GM18508 (cell line): ENCODE data around the gene SLC4A11.

Experiments
- ATAC-seq: cut with Tn5 transposase; IDR thresholded peaks from one replicate; pipeline ENCODE4 v1.9.1; 2021; ENCODE audit warnings: moderate number of reproducible peaks; ENCODE audit not compliant: insufficient read depth, unreplicated experiment

Gene SLC4A11

DNA sequence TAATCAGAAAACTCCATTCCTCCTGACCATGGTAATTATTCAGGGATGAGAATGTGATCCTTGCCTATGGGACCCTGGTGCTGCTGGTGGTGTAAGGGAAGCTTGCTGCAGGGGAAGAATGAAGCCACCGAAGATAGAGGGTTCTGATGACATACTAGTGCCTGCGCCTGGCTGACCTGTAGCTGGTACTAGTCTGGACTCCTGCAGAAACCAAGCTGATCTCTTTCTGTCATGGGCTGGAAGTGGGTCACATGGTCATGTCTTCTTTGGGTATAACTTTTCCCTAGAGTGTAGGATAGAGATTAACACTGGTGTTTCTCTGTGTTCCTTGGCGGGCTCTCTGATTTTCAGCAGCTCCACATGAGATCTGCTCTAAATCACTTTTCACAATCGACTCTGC is 8.6 kb upstream of the SLC4A11 start:
- no peak for ATAC-seq

DNA sequence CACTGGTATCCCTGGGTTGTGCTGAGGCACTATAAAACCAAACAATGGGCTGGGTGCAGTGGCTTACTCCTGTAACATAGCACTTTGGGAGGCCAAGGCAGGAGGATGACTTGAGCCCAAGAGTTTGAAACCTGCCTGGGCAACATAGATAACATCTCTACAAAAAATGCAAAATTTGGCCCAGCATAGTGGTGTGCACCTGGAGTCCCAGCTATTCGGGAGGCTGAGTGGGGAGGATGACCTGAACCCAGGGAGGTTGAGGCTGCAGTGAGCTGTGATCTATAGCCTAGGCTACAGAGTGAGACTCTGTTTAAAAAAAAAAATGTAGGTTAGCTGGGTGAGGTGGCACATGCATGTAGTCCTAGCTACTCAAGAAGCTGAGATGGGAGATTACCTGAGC is 7.7 kb upstream of the SLC4A11 start:
- no peak for ATAC-seq

DNA sequence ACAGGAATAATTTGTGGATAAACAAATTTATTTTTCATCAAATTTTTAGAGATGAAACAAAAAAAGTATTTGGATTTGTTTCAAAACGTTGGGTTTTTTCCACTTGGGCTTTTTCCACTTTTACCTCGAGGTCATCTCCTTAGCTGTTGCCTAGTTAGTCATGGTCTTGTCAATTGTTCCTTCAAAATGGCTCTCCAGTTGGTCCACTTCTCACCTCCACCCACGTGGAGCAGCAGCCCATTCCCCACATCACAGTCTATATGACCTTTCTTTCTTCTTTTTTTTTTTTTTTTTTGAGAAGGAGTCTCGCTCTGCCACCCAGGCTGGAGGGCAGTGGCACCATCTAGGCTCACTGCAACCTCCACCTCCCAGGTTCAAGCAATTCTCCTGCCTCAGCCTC is 6.7 kb upstream of the SLC4A11 start:
- ATAC-seq = no peak

DNA sequence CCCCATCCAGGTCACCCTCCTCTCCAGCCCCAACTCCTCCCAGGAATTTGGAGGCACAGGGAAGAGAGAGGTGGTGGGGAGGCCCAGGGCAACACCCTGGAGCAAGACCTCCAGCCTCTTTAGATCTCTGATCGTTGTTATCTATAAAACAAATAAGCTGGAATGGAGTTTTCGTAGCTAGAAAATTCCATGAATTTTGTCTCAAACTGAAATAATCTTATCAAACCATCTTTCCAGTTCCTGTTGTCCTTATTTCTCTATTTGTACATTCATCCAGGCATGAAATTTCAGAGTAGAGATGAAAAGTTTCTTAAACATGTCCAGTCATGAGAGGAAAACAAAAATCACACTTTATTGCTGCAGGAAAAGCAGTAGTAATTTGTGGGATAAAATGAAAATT is 6.2 kb upstream of the SLC4A11 start:
- no peak for ATAC-seq

DNA sequence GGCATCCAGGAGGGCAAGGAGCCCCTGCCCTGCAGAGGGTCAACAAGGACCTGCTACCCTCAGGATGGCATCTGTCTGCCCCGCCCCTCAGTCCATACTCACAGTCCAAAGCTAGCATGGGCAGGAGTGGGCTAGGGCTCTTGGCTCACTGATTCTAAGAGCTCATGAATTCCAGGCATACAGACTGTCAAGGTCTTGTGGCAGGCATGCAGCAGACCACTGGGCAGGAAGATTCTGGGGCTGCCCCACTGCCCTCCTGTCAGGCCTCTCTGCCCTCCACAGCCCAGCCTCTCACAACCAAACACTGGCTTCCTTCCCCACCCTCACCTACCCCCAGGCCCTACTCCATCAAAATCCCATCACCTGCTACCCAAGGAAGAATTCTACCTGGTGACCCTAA is 5.6 kb upstream of the SLC4A11 start:
- no peak for ATAC-seq

DNA sequence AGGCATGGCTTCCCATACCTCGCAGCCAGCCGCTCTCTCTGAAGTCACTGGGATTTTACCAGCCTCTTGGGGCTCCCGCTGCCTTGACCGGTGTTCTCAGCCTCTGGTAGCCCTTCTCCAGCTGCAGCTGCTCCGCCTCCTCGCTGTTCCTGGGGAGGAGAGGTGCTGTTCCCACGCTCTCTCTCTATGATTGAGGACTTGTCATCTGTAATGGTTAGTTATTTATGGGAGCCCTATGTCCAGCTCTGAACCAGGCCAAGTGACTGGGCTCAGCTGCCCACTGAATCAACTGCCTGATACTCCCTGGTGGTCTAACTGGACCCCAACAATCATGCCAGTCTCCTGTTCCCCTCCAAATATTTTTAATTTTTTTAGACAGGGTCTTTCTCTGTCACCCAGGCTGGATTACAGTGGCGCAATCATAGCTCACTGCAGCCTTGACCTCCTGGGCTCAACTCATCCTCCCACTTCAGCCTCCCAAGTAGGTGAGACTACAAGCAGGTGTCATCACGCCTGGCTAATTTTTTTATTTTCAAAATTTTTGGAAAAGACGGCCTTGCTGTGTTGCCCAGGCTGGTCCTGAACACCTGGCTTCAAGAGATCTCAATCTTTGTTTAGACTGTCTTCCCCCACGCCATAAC is 4.8 kb upstream of the SLC4A11 start:
- ATAC-seq = no peak

DNA sequence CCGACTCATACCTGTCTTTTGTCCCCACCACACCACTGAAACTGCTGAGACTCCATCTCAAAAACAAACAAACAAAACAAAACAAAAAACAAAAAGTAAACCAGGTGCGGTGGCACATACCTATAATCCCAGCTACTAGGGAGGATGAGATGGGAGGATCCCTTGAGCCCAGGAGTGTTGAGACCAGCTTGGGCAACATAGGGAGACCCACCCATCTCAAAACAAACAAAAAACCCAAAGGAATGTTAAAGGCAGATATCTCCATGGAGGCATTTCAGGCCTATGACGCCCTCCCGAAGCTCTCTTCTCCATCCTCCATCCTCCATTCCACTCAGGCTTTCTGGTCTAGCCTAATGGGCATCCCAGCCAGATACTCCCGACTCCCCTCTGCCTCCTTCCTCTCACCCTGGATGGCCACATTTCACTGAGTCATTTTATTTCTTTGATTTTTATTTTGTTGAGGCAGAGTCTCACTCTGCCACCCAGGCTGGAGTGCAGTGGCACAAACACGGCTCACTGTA is 3.2 kb upstream of the SLC4A11 start:
- ATAC-seq = no peak

DNA sequence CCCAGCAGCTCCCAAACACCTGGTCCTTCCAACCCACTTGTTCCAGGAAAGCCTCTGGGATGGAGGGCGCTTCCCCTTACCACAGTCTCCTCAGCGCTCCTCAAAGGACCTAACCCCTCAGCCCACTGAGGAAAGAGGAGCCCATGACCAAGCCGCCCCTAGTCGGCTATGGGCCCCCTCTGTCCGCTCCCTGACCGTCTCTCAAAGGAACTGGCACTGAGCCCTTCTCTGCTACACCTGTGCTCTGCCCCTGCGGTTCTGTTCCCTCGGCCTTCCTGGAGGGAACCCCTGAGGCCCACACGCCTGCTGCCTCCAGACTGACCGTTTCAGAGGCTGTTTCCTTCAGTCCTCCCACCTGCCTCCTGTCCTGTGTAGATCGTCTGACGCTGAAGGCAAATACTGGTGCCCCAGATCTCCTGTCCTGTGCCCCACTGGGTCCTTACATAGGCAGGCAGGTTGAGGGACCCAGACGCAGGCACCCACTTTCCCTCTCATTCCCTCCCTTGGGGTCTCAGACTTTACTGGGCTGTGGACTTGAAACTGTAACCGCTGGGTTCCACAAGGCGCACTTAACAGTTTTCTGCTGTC is 1.9 kb upstream of the SLC4A11 start:
- ATAC-seq = no peak

DNA sequence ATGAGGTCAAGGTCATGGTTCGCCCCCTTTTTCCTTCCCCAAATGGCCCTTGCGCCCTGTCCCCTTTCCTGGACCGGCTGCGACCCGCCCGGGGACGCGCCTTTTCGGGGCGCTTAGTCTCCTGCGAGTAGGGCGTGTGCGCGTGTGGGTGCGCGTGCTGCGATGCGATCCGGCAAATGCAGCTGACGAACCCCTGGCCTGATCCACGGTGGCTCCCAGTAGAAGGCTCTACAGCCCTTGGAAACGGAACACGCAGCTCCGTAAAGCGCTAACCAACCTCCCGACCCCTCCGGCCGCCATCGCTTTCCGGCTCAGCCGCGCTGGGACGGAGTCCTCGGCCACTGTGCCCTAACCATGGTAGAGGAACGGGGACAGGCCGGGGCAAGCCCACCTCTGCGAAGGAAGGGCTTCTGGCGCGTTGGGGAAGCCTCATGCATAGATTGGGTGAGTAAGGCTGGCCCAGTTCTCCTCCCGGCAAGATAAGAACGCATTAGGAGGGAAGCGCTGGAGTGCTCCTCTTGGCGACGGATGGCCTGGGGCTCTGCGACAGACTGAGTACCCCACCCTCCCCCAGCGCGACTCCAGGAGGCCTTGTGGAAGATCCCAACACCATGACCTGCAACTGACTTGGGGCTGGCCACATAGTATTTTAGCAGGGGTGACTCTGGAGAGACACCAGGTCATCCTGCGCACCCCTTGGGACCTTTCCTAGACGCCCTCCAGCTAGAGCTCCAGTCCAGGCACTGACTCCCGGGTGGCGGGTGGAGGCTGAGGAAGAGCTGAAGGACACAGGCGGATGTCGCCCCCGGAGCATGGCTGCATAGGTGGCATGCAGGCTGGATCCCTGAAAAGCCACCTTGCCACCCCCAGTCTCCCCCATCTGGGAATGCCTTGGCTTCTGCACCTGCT is 1.1 kb upstream of the SLC4A11 start:
- no peak for ATAC-seq

DNA sequence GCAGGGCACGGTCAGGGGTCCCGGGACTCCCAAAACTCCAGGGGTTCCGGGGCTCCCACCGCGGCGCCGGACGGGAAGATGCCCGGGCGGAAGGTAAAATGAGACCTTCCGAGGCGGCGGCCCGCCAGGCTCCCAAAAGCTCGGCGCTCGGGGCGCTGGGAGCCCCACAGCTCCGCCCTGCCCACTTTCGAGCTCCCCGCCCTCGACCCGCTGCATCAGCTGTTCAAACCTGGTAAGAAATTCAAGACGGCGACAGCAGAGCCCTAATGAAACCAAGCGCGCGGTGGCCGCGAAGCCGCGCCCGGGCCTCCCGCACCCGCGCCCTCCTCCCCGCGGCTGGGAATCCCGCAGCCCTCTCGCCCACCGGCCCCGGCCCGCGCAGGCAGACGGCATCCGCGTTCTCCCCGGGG is 369 bp downstream of the SLC4A11 start:
- ATAC-seq = no peak

DNA sequence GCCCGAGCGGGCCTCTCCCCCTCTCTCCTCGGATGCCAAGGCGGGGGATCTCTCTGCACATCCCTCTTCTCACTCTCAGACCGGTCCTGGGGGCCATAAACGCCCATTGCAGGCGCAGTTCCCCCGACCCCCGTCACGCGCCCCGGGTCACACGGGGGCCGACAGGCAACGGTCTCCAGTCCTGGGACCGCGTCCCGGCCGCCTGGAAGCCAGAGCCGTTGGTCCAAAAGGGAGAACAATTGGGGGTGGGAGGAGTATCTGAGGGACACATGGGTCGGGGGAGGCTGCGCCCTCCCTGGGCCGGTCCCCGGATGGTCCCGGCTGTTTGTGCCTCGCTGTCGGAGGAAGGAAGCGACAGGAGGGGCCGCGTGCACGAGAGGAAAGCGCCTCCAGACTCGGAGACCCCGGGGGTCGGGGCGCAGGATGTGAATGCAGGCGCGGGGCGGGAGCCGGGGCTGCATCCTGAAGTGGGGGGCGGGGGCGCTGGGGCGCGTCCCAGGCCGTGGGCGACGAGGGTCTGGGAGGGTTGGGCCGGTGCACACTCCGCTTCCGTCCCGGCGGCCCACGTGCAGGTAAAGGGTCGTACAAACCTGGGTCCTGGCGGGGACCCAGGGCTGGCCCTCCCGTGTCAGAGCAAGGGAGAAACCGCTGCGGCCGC is 903 bp downstream of the SLC4A11 start:
- ATAC-seq = no peak

DNA sequence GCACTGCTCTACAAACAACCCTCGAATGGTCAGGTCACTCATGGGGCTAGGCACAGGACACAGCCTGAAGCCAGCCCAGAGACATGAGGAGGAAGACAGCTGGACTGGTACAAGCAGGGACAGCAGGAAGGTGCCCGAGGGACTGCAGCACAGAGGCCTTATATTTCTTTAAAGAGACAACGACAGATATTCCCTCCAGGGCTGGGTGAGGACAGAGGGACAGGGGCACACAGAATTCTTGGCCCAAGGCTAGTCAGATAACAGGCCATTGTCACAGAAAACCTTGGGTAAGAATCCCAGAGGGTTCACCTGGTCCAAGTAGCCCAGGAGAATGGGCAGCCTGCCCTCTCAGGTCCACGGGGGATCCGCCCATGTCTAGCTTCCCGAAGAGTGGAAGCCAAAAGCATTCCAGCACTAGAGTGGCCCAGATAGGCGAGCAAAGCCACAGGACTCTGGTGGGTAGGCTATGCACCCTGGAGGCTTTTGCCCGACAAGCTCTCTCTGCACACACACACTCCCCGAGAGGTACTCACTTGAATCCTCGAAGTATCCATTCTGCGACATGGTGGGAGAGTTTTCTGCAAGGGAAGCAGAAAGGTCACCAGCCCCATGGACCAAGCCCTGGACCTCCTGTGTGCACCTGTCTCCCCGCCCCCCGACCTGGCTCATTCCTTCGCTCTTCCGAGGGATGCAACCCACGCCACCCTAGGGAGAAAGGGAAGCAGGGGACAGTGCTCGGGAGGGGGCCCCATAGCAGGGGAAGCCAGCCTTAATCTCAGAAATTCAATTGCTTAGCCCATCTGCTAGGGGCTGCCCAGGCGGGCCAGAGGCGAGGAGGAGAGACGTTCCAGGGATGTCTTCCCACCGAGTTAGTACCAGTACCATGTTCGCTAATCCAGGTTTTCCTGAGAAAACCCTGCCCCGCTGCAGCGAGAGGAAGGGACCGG is 1.7 kb downstream of the SLC4A11 start:
- ATAC-seq = no peak

DNA sequence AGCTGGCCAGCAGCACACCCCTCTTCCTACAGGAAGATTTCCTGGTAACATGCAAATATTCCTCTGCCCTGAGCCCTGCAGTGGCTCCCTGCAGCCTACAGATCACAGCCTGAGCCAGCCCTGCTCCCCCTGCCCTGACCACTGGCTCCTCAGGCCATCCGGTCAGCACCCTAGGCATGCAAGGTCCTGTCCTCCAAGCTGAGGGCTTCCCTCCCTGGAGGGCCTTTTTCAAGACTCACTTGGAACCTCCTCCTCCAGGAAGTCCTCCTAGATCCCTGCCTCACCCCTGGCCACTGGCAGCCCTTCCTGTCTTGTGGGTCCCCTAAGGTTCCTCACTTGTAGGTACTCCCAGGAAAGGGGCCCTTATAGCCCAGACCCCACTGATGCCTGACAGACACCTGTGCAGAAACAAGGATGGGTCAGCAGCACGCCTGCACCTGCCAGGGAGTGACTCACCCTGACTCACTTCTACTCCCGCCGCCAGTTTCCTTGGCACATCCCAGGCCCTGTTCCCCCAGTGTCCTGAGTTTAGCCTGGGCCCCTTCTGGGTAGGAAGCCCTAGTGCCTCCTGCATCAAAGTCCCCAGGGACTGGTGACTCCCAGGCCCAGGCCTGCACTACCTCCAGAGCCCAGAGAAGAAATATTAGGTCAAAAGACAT is 3.2 kb downstream of the SLC4A11 start:
- ATAC-seq = no peak

DNA sequence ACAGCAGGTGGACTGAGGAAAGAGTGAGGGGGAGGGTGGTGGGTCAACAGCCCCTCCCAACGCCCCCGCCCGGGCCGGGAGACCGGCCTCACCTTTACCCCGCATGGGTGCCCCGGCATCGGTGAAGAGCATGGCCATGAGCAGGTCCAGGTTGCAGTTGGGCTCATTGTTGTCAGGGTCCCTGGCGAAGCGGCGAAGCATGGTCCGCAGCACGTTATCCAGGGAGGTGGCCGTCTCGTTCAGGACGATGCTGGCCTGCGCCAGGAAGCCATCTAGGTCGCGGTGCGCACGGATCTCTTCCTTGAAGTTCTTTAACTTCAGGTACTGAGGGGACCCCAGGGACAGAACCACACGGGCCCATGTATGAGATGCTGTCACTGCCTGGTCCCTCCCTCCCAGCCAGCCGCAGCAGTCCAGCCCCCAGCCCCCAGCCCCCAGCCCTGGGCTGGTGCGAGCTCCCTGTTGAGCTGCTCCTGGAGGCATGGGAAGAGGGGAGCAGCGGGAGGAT is 4.9 kb downstream of the SLC4A11 start:
- ATAC-seq = no peak

DNA sequence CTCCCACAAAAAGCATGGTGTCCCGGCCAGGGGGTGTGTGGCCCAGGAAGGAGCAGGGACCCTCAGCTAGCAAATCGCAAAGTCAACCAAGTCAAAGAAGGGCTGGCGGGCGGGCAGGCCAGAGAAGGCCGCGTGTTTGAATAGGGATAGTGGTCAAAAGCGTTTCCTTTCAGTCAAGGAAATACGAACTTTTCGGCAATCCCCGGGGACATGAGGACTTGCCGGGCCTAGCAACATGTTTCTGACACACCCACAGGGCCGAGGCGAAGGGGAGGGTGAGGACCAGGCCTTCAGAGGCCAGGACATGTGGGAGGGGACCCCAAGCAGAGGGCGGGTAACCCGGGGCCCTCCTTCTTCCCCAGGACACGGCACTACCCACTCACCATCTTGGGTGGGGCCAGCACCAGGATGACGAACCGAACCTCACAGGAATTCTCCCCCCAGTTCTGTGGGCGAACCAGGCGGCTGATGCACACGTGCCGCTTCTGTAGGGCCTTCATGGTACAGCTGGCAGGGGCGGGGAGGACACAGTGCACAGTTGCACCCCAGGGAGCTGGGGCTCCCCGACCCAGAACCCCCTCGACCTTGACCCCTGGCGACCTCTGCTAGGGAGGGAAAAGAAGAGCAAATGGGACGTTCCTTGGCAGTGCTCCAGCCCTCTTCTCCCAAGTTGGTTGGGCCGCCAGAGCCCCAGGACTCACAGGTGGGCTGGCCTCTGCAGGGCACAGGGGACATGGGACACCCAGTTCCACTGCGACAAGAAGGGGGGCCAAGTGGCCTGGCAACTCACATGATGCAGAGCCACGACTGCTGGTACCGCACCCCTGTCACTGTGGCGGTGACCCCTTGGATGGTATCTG is 5.6 kb downstream of the SLC4A11 start:
- ATAC-seq = no peak

DNA sequence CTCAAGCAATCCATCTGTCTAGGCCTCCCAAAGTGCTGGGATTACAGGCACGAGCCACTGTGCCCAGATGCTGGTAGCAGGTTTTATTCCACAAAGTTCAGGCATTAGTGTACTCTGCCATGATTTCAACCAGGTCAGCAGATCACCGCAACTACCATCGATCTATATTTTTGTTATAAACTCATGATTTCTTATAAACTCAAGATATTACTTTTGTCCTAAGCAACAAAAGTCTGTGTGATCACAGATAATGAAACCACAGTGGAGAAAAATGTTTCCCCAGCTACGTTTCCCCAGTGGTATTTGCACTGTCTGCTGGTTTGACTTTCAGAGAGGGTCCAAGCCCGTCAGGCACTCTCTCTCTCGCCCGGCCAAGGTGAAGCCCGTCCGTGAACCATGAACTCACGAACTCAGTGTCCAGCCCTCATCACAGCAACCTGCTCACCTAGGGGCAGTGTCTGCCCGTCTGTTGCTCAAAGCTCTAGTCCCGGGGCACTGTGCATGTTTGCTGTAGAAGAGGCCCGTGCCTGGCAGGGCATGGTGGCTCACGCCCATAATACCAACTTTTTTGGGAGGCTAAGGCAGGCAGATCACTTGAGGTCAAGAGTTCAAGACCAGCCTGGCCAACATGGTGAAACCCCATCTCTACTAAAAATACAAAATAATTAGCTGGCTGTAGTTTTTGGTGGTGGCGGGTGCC is 7.0 kb downstream of the SLC4A11 start:
- ATAC-seq = no peak

DNA sequence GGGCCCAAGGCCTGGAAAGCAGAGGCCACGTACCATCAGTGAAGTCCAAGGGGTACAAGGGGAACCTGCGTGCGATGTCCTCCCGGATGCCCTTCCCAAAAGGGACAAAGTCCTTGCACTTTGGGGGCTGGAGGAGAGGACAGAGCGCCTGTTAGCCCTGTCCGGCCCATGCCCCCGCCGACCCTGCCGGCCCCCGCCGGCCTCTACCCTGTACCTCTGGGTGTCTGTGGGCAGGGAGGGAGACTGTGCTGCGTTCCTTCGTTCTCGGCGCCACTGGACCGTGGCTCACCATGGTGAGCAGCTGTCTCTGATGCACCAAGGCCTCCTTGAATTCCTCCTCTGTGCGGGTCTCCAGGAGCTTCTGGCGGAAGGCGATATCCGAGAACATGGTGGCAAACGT is 7.9 kb downstream of the SLC4A11 start:
- no peak for ATAC-seq
